Right ventricle myocardium superior (tissue), 1 donor: ENCODE data around the gene BICD1. TPM values are rescaled to one million over a fixed set of nuclear protein-coding genes. Genes with fewer than 3 reads are reported as not detected.
A peak's percentile ranks its signal among the peaks of the same experiment; 100 is the strongest.

Source experiments
- ATAC-seq: fragments of 200-7000 bp; cut with Tn5 transposase; one replicate; pipeline ENCODE4 v1.9.1; 2020; ENCODE audit warnings: mild to moderate bottlenecking; ENCODE audit not compliant: poor library complexity
- DNase-seq: peaks from one replicate; pipeline ENCODE4 v3.0.0-alpha.2; 2020
- intact Hi-C: fragments of 100-400 bp; cut with DNase I; formaldehyde crosslinking; loops from one replicate; pipeline ENCODE4 v1.11.2; 2022
- long read RNA-seq: library from polyadenylated mRNA; unstranded; transcript quantifications from one replicate; pipeline ENCODE4 v2.0.0, GENCODE V29; 2021
- total RNA-seq: library from RNA; stranded (reverse); fragmentation: NEBNext Ultra II Directional; extraction: Animal tissue kit (Norgen Biotek cat#: 25700); gene quantifications from one replicate; pipeline ENCODE4 v1.2.1, GENCODE V29; 2021
- donor health status: DM: no; HTN: yes; CAD: no; lungs with severe emphysema.

Gene BICD1
- 3.5 TPM for total RNA-seq
- long read RNA-seq, result 0 reads

DNA sequence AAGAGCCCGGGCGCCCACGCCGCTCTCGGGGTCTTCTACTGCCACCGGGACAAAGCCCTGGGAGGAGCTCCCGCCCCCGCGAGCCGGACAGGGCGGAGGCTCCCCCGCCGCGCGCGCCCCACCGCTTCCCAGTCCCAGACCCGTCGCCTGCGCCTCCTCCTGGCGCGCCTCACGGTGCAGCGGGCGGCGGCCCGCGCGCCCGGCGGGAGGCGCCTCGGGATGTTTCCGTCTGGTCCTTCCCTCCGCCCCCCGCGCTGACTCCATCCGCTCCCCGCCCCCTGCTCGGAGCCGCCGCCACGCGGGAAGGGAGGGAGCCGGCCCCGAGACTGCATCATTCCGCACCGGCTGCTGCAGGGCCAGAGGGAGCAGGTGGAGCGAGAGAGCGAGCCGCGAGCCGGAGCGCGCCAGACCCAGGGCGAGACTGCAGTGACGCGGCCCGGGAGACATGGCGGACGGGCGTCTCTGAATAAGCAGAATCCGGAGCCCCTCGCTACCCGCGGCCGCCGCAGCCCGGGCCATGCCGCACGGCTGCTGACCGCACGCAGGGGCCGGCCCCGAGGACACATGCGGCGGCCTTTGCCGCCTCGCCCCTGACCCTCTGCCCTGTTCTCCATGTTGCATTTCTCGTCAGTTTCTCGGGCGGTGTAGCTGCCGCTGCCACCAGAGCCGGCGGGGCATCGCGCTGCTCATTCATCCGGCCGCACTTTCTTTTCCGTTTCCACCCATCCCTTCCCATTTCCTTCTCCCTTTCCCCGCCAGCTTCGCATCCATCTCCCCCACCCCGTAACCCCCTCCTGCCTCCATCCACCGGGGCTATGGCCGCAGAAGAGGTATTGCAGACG lies at the start of gene BICD1:
Gene BICD1 (plus strand): TSS at position 331 of the 842 bp plus-strand sequence. CDS start 485 bp downstream, at position 816.
- ATAC-seq, result peak; percentile 98
- peak; percentile 93 for DNase-seq
- intact Hi-C loops, result no loop called here

DNA sequence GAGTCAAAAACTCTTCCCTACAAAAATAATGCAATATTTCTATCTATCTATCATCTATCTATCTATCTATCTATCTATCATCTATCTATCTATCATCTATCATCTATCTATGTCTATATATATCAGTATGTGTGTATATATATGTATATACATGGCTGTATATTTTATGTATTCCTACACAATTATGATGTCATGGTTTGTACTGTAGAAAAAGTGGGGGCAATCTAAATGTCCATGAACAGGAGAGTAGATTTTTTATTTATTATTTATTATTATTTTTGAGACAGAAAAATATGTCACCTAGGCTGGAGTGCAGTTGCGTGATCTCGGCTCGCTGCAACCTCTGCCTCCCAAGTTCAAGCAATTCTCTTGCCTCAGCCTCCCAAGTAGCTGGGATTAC lies 45.6 kb upstream of the BICD1 start:
- intact Hi-C loops, result loop anchor here (5.0 kb wide), 1 partner anchor 246 kb away; no protein-coding TSS in a partner anchor
- ATAC-seq (no peak), DNase-seq (no peak)

DNA sequence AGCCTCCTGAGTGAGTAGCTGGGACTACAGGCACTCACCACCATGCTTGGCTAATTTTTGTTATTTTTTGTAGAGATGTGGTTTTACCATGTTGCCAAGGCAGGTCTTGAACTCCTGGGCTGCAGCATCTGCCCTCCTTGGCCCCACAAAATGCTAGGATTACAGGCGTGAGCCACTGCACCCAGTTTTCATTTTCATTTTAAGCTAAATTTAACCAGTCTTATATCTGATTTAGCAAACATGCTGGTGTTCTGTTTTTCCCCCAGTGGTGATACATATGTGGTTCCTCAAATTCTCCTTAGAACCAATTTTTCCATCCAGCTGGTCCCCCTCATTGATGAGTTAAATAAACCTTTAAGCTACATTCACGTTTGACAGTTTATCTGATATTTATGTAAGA lies 43.8 kb upstream of the BICD1 start:
- ATAC-seq (no peak), DNase-seq (no peak)
- intact Hi-C loops, result loop anchor here (5.0 kb wide), 1 partner anchor 244 kb away; no protein-coding TSS in a partner anchor

DNA sequence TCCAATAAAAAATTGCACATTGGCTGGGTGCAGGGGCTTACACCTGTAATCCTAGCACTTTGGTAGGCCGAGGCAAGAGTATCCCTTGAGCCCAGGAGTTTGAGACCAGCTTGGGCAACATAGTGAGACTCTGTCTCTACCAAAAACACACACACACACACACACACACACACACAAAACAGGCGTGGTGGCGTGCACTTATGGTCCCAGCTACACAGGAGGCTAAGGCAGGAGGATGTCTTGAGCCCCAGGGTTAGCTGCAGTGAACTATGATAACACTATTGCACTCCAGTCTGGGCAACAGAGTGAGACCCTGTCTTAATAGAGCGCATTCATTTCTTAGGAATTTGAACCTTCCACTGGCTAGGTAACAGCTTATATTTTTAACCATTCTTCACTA lies 42.9 kb upstream of the BICD1 start:
- intact Hi-C loops, result loop anchor here (5.0 kb wide), 1 partner anchor 244 kb away; no protein-coding TSS in a partner anchor
- ATAC-seq, result no peak
- no peak for DNase-seq

DNA sequence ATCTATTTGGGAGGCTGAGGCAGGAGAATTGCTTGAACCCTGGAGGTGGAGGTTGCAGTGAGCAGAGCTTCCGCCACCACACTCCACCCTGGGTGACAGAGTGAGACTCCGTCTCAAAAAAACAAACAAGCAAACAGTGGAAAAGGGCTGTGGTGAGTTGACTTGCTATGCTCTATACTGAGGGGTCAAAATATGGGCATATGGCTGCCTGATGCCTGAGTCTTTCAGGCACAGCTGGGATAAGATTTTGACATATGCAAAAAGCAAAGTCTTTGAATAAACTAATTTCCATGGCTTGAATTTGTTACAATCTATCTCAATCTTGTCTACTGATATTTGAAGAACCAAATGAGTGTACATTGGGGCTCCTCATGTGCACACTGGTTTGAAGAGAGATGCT lies 40.4 kb upstream of the BICD1 start:
- no peak for DNase-seq
- intact Hi-C loops, result no loop called here
- ATAC-seq, result no peak

DNA sequence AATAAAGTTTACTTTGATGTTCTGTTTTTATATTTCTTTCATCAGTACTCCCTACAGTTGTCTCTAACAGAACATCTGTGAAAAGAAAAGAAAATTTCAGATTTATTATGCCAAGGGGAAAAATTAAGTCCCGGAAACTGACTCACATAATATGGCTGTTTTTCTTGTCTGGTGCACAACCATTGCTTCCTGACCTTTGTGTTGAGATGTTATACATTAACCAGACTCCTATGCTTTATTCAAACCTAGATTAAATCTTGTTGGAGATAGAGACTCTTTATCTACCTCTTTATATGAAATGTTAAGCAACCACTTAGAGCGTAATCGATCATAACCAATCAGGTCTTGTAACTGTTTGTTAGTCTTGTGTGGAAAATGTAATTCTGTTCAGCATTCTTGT lies 37.6 kb upstream of the BICD1 start:
- no peak for DNase-seq
- intact Hi-C loops, result no loop called here
- no peak for ATAC-seq

DNA sequence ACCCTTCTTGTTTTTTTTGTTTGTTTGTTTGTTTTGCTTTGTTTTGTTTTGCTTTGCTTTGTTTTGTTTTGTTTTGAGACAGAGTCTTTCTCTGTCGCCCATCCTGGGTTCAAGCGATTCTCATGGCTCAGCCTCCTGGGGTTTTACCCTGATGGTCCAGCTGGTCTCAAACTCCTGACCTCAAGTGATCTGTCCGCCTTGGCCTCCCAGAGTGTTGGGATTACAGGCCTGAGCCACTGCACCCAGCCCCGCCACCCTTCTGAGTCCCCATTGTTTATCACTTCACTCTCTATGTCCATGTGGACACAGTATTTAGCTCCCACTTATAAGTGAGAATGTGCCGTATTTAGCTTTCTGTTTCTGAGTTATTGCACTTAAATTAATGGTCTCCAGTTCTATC lies 36.9 kb upstream of the BICD1 start:
- DNase-seq (no peak), ATAC-seq (no peak)
- intact Hi-C loops, result no loop called here

DNA sequence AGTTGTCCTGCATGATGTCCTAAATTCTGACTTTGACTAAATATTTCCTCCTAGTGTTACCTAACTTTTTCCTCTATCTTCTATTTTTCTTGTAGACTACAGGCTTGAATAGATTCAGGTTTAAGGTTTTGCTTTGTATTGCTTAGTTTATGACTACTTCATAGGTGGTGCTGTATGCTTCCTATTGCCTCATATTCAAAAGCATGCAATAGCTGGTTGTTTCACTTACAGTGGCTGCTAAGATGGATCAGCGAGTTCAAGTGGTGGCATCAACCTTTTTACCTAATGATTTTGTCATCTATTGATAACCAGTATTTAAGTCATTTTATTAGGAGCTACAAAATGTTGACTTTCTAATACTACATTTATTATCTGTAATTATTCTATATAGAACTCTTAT lies 36.3 kb upstream of the BICD1 start:
- DNase-seq, result no peak
- no peak for ATAC-seq
- intact Hi-C loops, result no loop called here

DNA sequence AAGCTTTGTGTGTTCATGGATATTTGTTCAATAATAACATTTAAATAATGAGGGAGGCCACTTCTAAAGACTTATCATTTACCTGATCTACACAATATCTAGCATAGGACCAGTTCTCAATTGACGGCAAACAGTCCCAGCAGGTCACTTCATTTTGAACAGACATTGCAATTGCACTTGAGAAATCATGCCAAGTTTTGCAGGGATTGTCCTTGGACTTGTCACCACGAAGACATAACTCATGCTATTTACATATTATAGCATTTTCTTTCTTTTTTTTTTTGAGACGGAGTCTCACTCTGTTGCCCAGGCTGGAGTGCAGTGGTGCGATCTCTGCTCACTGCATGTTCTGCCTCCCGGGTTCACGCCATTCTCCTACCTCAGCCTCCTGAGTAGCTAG lies 34.5 kb upstream of the BICD1 start:
- DNase-seq (no peak), ATAC-seq (no peak)

DNA sequence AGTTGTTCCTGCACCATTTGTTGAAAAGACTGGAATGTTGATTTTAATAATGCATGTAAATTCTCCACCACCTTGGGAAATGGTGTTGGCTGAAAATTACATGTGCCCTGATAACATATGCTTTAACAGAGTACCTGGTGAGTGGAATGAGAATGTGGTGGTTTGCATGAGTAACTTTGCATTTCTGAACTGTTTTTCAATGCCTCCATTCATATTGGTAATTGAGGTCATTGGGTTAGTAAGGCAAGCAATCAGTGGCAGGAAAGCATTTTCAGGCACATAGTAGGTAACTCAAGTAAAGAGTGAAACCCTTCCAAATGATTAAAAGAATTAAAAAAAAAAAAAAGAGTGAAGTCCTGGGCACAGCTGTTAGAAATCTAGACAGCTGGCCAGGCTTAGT lies 32.2 kb upstream of the BICD1 start:
- intact Hi-C loops, result no loop called here
- ATAC-seq (no peak), DNase-seq (no peak)

More for the DNA sequence above, 34.5 kb upstream of the BICD1 start:
- intact Hi-C loops, result no loop called here

DNA sequence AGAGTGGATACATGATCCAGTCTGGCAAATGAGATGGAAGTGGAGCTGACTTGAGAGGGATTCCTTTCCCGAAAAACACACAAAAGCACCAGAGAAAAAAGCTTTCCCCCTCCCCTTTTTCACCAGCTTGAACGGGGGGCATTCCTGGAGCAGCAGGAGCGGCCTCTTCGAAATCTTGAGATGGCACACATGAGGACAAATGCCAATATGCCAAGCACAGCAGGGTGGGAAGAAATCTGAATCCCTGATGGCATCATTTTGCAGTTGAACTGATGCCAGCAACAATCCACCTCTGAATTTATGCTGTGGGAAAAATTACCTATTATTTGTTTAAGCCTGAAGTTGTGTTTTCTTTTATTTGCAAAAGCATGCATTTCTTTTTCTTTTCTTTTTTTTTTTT lies 29.7 kb upstream of the BICD1 start:
- intact Hi-C loops, result no loop called here
- ATAC-seq, result no peak
- no peak for DNase-seq

DNA sequence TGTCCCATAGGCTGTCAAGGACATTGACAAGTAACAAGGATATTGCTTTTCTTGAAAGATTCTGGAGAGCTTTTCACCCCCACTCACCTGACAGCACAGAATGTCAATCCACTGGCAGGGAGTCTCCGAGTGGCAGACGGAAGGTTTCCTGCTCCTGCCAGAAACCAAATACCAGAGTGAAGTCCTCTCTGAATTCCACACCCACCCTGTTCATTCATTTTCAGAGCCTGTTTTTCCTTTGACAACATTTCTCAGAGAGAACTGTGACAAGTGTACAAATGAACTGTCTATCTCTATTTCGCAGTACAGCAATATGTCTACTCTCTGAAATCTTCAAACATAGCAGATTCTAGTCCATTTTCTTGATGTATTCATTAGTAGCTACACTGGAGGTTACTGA lies 26.2 kb upstream of the BICD1 start:
- intact Hi-C loops, result no loop called here
- ATAC-seq (no peak), DNase-seq (no peak)

DNA sequence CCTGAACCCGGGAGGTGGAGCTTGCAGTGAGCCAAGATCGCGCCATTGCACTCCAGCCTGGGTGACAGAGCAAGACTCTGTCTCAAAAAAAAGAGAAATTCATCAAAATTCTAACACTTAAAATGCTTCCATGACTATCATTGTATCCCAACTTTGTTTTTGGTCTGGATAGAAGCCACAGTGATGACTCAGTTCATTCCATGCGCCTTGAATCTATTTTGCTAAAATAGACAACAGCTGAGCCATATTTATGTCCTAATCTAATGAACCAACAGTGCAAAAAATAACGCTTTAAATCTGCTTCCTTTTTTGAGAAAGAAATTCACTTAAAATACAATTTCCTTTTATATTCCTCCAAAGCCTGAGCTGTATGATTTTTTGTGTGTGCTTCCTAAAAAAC lies 23.2 kb upstream of the BICD1 start:
- ATAC-seq, result no peak
- intact Hi-C loops, result no loop called here
- DNase-seq, result no peak

DNA sequence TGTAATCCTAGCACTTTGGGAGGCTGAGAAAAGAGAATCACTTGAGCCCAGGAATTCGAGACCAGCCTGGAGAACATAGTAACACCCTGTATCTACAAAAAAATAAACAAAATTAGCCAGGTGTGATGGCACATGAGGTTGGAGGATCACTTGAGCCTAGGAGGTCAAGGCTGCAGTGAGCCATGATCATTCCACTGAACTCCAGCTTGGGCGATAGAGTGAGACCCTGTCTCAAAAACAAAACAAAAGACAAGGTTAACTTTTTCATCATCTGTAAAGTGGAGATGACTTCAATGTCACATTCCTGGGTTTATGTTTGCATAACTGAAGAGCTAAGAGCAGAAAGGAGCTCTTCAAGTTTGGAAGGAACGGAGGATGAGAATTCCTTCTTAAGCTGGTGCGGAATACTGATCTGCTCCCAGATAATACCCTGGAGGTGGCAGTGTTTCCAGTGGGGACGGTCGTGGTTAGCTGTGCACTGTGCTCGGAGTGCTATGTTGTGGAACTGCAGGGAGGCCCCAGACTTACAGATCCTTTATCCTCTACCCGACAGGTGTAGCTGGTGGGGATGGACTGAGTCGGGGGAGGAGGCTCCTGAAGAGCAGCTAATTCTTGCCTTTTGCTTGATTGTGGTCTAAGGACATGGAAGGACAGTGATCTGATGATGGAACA lies 22.5 kb upstream of the BICD1 start:
- intact Hi-C loops, result no loop called here
- no peak for ATAC-seq
- DNase-seq, result no peak

DNA sequence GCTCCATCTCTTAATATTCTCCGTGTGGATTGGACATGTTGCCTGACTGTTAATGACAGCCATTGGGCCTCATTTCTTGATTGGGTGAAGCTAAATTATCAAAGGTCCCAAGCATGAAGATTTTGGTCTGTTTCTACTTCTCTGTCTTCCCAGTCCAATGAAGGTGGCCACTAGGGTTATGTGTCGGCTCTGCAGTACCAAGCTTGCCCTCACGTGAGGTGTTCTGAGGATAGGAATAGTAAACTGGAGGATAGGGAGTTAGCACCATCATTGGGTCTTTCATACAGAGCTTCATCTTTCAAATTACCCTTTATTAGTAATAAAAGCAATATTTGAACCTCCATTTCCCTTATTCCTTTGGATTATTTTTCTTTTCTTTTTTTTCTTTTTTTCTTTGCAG lies 21.9 kb upstream of the BICD1 start:
- ATAC-seq, result no peak
- intact Hi-C loops, result no loop called here
- no peak for DNase-seq

DNA sequence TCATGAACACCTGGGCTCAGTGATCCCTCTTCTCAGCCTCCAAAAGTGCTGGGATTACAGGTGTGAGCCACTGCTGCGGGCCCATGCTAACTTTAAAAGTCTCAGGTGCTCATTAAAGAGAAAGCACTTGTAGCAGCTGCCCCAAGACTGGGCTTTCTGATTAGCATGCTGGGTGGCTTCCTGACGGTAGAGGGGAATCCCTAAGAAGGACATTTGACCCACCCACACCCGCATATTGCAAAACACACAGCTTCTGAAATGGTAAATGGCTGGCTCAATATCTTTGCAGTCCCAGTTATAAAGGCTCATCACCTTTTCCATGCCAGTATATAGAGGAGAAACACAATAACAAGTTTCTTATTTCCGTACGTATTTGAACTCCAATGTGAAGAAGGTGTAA lies 19.3 kb upstream of the BICD1 start:
- ATAC-seq (no peak), DNase-seq (no peak)
- intact Hi-C loops, result no loop called here

DNA sequence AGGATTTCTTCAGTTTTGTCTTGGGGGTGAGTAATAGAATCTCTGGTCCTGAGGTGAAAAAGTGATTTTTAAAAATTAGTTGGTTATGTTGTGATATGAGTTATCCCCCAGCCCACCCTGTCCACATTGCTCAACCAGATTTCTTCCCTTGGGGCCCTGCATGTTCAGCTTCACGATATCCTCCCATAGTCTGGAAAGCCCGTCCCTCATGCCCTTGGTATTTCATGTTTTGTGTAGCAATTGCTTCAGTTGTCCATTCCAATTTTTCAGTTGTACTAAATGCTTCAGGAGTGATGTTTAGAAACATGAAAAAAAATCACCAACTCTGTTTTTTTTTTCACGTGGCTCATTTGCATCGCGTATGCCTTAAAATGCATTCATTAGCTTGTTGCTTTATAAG lies 17.5 kb upstream of the BICD1 start:
- intact Hi-C loops, result no loop called here
- ATAC-seq (no peak), DNase-seq (no peak)

DNA sequence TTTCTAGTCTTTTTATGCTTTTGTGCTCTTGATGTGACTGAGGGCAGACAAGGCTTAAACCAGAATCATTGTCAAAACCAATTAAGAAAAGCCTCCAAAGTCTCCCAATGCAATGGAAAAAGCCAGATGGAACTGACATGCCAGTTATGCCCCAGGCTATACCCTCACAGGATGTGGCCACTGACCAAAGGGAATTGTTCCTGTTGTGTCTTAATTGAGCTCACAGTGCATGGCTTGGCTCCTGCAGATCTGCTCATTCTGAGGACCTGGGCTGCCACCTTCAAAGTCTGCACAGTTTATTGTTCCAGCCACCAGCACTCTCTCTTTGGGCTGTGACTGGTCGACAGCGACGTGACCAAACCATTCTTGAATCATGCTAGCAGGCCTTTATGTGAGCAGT lies 17.1 kb upstream of the BICD1 start:
- no peak for ATAC-seq
- DNase-seq, result no peak
- intact Hi-C loops, result no loop called here

DNA sequence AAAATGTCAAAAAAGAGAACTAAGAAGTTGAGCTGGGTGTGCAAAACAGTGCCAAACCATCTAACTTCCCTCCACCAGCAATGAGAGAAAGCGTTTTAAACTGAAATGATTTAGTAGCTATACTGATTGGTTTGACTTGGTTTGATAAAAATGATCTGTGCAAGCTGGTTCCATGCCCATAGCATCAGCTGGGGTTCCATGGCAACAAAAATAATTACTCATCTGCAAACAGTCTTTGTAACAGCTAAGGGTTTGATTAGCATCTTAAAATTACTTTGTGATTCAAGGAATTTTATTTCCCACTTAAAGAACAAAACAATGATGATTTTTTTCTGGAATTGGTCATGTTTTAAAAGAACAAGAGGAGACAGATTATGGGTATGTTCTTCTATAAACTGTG lies 15.0 kb upstream of the BICD1 start:
- intact Hi-C loops, result no loop called here
- DNase-seq (no peak), ATAC-seq (no peak)

DNA sequence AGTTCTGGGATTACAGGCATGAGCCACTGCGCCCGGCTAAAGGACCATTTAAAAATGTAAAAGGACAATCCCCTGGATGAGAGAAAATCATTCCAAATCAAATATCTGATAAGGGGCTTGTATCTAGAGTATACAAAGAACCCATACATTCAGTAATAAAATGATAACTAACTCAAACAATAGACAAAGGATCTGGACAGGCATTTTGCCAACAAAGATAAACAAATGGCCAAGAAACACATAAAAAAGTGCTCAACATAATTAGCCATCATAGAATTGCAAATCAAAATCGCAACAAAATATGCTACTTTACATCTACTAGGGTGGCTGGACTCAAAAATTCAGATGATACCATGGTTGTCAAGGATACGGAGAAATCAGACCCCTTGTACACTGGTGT lies 8.5 kb upstream of the BICD1 start:
- no peak for ATAC-seq
- intact Hi-C loops, result no loop called here
- no peak for DNase-seq
